HG03135 (cell line): ENCODE data around the gene ADGRV1.
"Not testable (repeated sequence)": the region's sequence is repeated elsewhere in the genome, so short reads cannot be mapped to it uniquely, and the experiment has no call there.

Experiments
- ATAC-seq: cut with Tn5 transposase; IDR thresholded peaks from one replicate; pipeline ENCODE4 v1.9.1; 2021; ENCODE audit warnings: mild to moderate bottlenecking, moderate library complexity; ENCODE audit not compliant: unreplicated experiment

ADGRV1 gene

DNA sequence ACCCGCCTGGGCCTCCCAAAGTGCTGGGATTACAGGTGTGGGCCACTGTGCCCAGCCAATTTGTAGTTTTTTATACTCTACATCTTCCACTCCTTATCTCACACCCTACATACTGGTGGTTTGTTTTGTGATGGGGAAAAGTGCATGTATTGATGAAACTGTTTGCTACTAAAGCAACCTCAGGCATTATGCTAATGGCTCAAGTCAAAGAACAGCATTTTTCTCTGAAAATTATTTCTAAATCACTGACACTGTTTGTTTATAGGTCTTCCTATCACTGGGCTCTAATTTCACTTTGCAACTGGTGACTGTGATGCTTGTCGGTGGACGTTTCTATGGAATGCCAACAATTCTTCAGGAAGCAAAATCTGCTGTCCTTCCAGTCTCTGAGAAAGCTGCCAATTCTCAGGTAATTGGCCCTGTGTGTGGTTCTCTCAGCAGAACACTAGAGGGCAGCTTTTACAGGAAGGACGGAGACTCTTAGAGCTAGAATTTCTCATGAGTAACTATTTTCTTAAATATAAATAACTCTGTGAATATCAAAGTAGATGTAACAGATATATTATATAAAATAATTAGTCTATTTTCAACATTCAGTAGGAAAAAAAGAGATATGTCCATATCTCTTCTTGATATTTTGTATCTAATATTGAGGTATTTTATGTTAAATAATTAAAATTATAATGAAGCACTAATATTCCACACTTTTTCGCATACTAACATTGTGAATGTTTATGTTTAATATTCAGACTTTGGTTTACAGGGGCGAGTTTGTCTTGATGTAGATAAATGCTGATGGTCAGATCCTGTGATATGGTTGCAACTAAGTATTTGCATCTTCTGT is 244.1 kb downstream of the ADGRV1 start:
- ATAC-seq: peak; percentile 79

DNA sequence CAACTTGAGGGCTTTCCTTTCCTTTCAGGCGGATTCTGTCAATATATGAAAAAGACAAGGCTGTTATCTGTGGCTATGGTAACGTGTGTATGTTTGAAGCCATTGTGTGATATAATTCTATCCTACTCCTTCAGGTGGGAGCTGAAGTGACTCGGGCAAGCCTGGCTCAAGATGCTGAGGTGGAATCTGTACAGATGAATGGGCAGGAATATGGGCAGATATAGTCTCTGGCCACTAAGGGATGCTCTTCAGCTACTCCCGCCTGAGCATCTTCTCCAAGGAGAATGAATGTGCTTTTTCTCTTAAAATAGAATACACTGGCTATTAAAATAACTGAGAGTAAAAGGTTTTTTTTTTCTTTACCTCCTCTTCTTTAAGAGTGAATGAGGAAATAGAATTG is 244.8 kb downstream of the ADGRV1 start:
- no peak for ATAC-seq

DNA sequence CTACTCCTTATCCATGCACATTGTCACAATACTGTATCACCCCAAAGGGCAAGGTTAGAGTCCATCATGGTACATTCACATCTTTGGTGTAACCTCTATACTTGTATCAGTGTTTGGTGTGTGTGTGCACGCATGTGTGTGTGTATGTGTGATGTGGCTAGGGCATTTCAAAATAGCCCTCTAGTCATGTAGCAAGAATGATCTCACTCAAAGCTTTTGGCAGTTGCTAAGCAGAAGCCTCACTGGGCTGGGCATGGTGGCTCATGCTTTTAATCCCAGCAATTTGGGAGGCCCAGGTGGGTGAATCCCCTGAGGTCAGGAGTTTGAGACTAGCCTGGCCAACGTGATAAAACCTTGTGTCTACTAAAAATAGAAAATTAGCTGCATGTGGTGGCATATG is 245.3 kb downstream of the ADGRV1 start:
- ATAC-seq: no peak

DNA sequence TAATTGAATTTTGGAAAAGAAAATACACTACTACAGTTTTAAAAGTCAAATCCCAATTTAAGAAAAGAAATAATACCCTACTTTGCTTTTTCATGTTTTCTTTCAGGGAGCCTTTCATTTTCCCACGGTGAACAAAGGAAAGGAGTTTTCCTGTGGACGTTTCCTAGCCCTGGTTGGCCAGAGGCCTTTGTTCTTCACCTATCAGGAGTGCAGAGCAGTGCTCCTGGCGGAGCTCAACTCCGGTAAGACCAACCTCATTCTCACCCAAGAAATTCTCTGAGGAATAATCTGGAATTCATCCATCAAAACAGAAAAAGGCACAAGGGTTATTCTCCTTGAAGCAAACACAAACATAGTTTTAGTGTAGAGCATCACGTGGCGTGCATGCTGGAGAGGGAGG is 248.9 kb downstream of the ADGRV1 start:
- no peak for ATAC-seq

DNA sequence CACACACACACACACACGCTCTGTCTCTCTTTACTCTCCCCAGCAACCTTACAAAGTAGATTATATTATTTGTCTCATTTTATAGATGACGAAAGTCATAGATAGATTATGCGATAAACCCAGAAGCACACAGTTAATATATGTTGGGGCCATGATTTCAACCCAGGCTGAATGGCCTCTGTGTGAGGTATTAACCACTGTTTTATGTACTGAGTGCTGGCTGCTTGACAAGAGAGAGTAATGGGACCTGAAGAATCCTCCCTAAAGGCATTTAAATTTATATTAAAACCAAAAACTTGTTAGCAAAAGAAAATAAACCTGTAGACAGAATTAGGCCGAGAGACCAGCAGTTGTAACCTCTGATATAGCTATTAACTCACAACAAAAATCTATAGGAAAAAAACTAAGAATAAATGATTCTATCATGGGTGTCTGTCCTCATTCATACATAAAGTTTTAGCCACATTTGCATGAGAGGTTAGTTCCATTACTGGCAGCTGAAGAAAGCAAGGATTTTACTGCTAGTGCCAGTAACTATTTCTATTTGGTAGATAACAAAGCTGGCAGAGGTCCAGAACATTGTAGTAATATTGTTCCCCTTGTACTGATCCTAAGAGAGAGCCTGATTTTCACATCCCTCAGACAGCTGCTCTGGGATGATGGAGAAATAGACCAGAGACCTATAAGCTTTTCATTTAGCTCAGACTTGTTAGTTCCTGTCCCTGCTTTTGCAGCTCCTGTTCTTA is 250.9 kb downstream of the ADGRV1 start:
- no peak for ATAC-seq

DNA sequence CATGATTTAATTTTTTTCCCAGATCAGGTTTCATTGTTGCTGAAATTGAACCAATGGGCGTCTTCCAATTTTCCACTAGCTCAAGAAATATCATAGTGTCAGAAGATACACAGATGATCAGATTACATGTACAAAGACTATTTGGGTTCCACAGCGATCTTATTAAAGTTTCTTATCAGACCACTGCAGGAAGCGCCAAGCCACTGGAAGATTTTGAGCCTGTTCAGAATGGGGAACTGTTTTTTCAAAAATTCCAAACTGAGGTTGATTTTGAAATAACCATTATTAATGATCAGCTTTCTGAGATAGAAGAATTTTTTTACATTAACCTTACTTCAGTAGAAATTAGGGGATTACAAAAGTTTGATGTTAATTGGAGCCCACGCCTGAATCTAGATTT is 251.6 kb downstream of the ADGRV1 start:
- no peak for ATAC-seq

DNA sequence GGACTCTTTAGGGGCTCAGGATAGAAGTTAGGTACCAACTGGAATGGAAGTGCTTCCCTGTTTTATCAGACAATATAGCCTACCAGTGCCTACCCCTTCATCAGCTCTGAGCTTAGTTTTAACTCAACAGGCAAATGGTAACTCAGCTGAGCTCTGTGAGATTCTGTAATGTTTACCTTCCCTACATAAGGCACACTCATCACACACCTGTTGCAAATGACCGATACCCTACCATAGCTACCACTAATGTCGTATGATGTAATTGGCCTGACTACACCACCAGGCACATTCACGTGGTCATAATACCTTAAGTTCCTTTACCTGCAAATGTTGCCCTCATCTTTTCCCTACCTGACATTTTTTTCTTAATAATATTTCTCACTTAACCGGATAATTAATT is 254.8 kb downstream of the ADGRV1 start:
- no peak for ATAC-seq

DNA sequence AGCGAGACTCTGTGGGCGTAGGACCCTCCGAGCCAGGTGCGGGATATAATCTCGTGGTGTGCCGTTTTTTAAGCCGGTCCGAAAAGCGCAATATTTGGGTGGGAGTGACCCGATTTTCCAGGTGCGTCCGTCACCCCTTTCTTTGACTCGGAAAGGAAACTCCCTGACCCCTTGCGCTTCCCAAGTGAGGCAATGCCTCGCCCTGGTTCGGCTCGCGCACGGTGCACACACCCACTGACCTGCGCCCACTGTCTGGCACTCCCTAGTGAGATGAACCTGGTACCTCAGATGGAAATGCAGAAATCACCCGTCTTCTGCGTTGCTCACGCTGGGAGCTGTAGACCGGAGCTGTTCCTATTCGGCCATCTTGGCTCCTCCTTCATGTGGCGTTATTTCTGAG is 263.5 kb downstream of the ADGRV1 start:
- not testable (repeated sequence) for ATAC-seq

DNA sequence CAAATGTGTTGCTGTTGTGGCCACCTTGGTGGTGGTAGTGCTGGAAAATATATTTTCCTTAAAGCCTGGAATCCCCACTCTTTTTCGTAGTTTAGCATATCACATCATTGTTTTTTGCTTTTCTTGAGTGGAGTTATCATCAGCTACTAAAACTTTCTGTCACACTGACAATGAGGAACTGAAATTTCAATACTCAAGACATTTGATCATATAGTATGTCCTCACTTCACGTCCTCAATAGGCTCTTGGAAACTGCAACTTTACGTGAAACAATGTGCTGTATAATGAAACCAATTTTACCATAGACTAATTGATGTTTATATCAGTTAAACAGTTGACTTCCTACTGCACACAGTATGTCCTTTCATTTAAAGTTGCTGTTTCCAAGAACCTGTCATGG is 265.8 kb downstream of the ADGRV1 start:
- ATAC-seq: no peak

DNA sequence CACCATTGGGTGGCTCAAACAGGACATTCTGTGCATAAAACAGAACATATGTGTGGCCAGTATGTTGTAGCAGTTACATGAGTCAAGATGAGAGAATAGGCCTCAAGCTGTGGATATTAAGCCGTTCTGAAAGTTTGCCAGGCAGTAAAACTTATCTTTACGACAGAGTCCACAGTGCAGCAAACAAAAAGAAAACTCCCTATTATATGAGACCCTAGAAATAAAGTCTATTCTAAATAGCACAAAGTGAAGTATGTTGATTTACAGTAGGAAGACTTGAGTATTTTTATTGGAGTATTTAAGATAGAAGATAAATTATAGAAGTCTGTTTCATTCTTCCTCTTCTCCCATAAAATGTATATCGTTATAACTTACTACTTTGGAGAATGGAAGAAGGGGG is 271.5 kb downstream of the ADGRV1 start:
- ATAC-seq: no peak

DNA sequence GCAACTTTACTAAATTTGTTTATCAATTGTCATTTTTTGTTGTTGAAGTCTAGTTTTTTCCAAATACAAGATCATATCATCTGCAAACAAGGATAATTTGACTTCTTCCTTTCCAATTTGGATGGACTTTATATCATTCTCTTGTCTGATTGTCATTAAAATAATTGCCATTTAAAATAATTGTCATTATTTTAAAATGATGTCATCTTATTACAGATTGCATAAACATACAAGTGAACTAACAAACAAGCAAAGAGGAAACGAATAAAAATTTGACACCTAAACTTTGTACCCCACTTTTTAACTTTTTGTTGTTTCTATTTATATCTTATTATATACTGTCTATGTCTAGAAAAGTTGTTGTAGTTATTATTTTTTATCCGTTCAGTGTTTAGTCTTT is 275.2 kb downstream of the ADGRV1 start:
- ATAC-seq: no peak

DNA sequence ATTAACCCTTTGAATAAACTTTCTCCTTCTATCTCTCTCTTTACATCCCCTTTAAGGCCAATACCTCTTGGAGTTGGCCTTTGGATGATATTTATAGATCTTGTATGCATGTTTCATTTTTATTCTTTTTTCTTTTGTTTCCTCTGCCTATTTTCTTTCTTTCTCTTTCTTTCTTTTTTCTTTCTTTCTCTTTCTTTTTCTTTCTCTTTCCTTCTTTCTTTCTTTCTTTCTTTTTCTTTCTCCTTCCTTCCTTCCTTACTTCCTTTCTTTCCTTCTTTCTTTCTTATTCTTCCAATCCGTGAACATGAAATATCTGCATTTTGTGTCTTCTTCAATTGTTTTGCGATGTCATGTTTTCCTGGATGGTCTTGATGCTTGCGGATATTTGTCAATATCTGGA is 276.1 kb downstream of the ADGRV1 start:
- ATAC-seq: no peak

DNA sequence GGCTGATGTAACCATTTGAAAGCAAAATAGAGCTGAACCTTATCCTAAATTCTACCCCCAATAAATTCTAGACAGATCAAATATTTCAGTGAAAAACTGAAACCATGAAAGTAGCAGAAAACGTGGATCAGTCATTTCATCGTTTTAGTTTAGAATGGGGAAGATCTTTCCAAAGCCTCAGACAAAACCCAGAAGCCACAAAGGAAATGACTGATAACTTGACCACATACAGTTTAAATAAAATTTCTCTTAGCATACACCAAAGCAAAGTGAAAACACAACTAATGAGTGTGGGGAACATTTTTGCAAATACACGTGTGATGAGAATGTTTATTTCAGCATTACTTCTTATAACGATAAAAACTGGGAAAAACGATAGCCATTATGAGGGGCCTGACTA is 284.8 kb downstream of the ADGRV1 start:
- no peak for ATAC-seq

DNA sequence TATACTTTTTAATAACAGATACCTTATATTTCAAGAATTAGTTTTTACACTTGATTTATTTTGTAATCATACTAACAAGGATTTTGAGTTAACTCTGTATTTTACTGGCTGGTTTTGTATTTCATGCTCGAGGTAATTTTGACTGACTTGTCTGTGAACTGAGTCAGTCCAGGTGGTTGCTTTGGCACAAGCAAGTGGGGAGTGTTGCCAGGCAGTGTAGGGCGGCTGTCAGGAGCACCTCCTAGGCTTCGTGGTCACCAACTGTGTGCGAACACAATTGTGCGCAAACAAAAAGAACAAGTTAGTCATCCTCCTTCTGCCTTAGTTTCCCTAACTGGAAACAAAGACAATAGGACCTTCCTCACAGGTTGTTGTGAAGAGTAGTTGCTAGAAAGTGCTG is 286.3 kb downstream of the ADGRV1 start:
- ATAC-seq: no peak

DNA sequence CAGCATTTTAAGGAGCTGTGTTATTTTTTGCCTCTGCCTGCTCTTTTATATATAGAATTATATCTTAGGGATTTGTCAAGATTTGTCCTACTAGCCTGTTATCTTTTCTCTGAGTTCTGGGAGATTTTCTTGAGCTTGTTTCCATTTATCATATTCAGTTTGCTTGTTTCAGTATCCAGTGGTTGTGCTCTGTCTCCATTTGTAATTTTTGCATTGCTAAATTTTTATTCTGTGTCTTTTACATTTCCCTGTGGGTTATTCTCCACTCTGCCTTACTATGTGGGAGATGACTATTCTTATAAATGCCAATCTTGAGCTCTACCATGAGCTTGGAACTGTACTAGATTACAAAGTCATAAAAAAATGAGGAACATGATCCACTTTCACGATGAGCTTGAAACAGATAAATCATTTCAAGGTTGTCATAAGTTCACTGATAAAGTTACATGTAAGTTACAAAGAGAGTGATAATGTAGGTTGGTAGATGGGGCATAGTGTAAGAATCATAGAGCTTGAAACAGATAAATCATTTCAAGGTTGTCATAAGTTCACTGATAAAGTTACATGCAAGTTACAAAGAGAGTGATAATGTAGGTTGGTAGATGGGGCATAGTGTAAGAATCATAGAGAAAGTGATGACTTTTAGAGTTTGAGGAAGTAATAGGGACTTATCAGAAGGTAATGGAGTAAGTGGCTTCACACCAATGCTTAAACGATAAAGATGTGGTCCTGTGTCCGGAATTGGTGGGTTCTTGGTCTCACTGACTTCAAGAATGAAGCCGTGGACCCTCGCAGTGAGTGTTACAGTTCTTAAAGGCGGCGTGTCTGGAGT is 287.3 kb downstream of the ADGRV1 start:
- no peak for ATAC-seq

DNA sequence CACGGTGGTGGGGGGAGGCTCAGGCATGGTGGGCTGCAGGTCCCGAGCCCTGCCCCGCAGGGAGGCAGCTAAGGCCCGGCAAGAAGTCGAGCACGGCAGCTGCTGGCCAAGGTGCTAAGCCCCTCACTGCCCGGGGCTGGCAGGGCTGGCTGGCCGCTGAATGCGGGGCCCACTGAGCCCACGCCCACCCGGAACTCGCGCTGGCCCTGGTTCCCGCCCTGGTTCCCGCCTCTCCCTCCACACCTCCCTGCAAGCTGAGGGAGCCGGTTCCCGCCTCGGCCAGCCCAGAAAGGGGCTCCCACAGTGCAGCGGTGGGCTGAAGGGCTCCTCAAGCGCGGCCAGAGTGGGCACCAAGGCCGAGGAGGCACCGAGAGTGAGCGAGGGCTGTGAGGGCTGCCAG is 289.0 kb downstream of the ADGRV1 start:
- not testable (repeated sequence) for ATAC-seq

DNA sequence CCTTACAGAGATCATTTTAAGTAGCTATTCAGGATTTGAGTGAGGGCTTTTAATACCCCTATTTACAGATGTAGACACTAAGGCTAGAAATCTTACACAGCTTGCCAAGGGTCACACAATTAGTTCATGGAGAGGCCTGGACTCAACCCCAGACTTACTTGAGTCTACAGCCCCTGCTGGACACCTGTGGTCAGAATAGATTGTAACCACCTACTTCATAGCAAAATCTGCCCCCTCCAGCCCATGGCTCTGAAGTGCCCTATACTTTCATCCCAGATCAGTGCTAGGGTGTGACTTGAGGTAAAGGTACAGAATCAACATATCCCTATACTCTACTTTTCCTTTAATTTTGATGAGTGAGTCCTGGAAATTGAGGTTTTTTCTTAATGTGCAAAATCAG is 291.3 kb downstream of the ADGRV1 start:
- no peak for ATAC-seq

DNA sequence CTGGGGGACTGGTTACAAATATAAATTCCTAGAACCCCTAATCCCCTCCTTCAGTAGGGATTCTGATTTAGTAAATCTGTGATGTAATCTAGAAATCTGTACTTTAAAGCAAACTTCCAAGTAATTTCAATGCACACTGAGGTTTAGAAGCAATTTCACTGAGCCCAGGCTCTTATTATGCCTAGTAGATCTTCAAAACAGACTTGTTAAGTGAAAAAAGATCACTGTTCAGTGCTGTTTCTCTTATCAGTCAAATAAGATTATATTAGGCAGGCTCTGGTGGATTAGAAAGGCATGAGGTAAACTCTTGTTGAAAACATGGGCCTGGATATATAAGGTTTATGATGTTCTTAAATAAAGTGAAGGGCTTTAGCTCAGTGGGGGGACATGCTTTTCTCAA is 293.9 kb downstream of the ADGRV1 start:
- ATAC-seq: no peak

DNA sequence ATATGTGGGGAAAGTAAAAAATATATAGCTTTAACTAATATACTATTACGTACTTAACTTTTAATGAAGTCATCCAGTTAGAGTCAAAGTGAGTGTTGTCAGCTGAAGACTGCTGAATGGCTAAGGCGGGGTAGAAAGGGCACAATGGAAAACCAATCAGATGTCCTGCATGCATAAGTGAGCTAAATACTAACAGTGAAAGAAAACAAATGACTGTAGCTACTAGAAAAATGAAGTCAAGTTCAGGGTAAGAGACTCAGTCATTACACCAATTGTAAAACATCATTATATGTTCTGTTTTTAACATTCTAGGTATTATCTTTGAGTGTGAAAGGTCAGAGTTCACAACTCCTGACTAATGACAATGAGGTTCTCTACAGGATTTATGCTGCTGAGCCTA is 295.2 kb downstream of the ADGRV1 start:
- no peak for ATAC-seq

DNA sequence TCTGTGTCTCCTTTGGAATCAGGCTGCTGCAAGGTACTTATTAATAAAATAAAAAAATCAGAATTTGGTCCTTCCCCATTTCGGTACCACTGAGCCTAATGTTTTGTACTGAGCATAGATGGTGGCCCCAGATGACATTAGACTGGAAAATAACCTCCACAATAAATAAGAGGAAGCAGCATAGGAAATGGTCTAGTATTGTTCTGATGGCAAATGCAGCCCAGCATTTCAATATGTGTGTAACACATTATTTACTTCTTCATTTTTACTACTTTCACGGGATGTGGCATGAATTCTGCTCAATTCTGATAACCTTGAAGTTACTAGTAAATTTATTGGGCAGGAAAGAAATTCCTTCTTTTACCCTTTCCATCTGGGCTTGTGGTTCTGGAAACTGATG is 295.6 kb downstream of the ADGRV1 start:
- ATAC-seq: no peak

DNA sequence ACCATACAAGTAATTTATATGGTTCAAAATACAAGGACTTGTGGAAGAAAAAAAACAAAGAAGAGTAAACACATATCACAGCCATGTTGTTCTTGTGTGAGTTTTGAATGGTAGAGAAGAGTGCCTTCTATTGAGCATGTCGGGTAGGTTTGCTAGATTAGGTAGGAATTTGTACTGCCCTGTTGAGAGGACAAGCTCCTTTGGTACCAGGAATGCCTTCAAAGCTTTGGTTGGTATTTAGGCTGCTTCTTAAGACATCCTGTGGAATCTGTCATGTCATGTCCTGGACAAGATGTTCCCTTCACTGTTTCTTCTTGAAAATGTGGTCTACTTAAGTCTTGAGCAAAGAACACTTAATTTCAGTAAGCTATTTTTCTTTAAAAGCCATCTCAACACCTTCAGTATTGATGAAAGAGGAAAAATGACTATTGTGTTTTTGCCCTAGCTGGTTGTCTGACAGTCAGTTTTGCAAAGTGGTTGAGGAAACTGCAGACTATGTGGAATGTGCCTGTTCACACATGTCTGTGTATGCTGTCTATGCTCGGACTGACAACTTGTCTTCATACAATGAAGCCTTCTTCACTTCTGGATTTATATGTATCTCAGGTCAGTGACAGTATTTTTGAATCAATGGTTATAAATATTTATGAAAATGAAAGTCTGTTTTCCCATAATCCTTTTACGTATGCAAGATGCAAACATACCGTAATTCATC is 296.9 kb downstream of the ADGRV1 start:
- no peak for ATAC-seq
